ENCODE data around the gene EHHADH.

DNA sequence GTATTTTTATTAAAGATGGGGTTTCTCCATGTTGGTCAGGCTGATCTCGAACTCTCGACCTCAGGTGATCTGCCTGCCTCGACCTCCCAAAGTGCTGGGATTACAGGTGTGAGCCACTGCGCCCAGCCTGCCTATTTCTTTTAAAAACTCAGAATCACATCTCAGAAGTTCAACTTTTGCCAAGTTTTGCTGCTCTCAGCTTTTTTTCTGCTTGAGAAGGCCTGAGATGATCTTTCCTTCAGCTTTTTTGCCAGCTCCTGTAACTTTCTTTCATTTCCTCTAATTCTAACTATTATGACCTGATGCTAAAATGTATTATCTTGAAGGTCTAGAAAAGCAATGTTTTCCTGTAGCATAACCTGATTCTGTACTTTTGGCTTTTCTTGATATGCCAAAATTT is 9.6 kb upstream of the EHHADH start:
- TF ChIP-seq, protein P1, sequence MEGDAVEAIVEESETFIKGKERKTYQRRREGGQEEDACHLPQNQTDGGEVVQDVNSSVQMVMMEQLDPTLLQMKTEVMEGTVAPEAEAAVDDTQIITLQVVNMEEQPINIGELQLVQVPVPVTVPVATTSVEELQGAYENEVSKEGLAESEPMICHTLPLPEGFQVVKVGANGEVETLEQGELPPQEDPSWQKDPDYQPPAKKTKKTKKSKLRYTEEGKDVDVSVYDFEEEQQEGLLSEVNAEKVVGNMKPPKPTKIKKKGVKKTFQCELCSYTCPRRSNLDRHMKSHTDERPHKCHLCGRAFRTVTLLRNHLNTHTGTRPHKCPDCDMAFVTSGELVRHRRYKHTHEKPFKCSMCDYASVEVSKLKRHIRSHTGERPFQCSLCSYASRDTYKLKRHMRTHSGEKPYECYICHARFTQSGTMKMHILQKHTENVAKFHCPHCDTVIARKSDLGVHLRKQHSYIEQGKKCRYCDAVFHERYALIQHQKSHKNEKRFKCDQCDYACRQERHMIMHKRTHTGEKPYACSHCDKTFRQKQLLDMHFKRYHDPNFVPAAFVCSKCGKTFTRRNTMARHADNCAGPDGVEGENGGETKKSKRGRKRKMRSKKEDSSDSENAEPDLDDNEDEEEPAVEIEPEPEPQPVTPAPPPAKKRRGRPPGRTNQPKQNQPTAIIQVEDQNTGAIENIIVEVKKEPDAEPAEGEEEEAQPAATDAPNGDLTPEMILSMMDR (IDR thresholded peaks at IDR 0.05; ENCODE audit: insufficient read depth, low read depth, low read length): no peak
- no peak for TF ChIP-seq EZH2 (IDR thresholded peaks at IDR 0.05; ENCODE audit: insufficient read depth, low read length)

Data from astrocyte (in vitro differentiated cells and primary cell).